Measurements from ENCODE around the gene SNTG2. TPM values are rescaled to one million over a fixed set of nuclear protein-coding genes. Genes with fewer than 3 reads are reported as not detected.

SNTG2 gene
- total RNA-seq, 4 donors from 2014 or later, result 0.99 to 3.9 (median 2.3) TPM

- Histone ChIP-seq H3K27me3 (peaks cover 3% of the 10 kb centered on the region), H3K36me3 (no peaks in the 10 kb centered on the region), H3K27ac (no peak overlapping the region), H3K4me3 (no peak overlapping the region), H3K9me3 (no peaks in the 10 kb centered on the region), H3K4me1 (no peaks in the 10 kb centered on the region)
- 87% methylated on average over 16 of the region's 16 CpGs for WGBS
- DNase-seq (ENCODE audit: low spot score in 2 of 2), result no peak
- no peak for TF ChIP-seq POLR2AphosphoS5 (IDR thresholded peaks at IDR 0.05)
- TF ChIP-seq EP300 (IDR thresholded peaks at IDR 0.05), result no peak
- TF ChIP-seq POLR2A (IDR thresholded peaks at IDR 0.05), result no peak
- TF ChIP-seq CTCF (IDR thresholded peaks at IDR 0.05), result no peak
These were observed 40.0 kb upstream of the SNTG2 start for GRCh38 chr2:910698-911097.

- TF ChIP-seq EP300 (IDR thresholded peaks at IDR 0.05), result no peak
- no peak for TF ChIP-seq POLR2A (IDR thresholded peaks at IDR 0.05)
- no peak for TF ChIP-seq POLR2AphosphoS5 (IDR thresholded peaks at IDR 0.05)
- TF ChIP-seq CTCF (IDR thresholded peaks at IDR 0.05), result no peak
- Histone ChIP-seq H3K9me3 (no peaks in the 10 kb centered on the region), H3K4me3 (no peak overlapping the region), H3K27me3 (peaks cover 2% of the 10 kb centered on the region), H3K4me1 (no peaks in the 10 kb centered on the region), H3K36me3 (no peaks in the 10 kb centered on the region), H3K27ac (no peak overlapping the region)
- WGBS, result 90% methylated on average over 14 of the region's 14 CpGs
- DNase-seq (ENCODE audit: low spot score in 2 of 2), result no peak
These were observed 34.7 kb upstream of the SNTG2 start for GRCh38 chr2:915979-916378.

- Histone ChIP-seq H3K27me3 (peaks cover 2% of the 10 kb centered on the region), H3K4me3 (no peak overlapping the region), H3K9me3 (no peaks in the 10 kb centered on the region), H3K4me1 (no peaks in the 10 kb centered on the region), H3K36me3 (no peaks in the 10 kb centered on the region), H3K27ac (no peak overlapping the region)
- DNase-seq (ENCODE audit: low spot score in 2 of 2), result no peak
- 89% methylated on average over 7 of the region's 7 CpGs for WGBS
- TF ChIP-seq EP300 (IDR thresholded peaks at IDR 0.05) (no peak), POLR2A (IDR thresholded peaks at IDR 0.05) (no peak), CTCF (IDR thresholded peaks at IDR 0.05) (no peak), POLR2AphosphoS5 (IDR thresholded peaks at IDR 0.05) (no peak)
These were observed 33.7 kb upstream of the SNTG2 start for GRCh38 chr2:916935-917334.

GRCh38 chr2:919672-920071, 31.0 kb upstream of the SNTG2 start:
- no peak overlapping the region for H3K4me3 ChIP-seq
- TF ChIP-seq POLR2AphosphoS5 (IDR thresholded peaks at IDR 0.05), result no peak
- H3K9me3 ChIP-seq, result no peaks in the 10 kb centered on the region
- no peaks in the 10 kb centered on the region for H3K36me3 ChIP-seq
- peaks cover 2% of the 10 kb centered on the region for H3K27me3 ChIP-seq
- H3K27ac ChIP-seq, result no peak overlapping the region
- DNase-seq (ENCODE audit: low spot score in 2 of 2), result no peak
- H3K4me1 ChIP-seq, result no peaks in the 10 kb centered on the region

GRCh38 chr2:920573-920972, 30.1 kb upstream of the SNTG2 start:
- Histone ChIP-seq H3K36me3 (no peaks in the 10 kb centered on the region), H3K4me3 (no peak overlapping the region), H3K27ac (no peak overlapping the region), H3K27me3 (peaks cover 2% of the 10 kb centered on the region), H3K4me1 (no peaks in the 10 kb centered on the region), H3K9me3 (no peaks in the 10 kb centered on the region)
- TF ChIP-seq POLR2AphosphoS5 (IDR thresholded peaks at IDR 0.05) (no peak), CTCF (IDR thresholded peaks at IDR 0.05) (no peak)
- 78% methylated on average over 11 of the region's 11 CpGs for WGBS
- peak in 1 of 2 donors; percentile 60 for DNase-seq (ENCODE audit: low spot score in 2 of 2)

- Histone ChIP-seq H3K27me3 (peaks cover 2% of the 10 kb centered on the region), H3K27ac (no peak overlapping the region), H3K36me3 (no peaks in the 10 kb centered on the region), H3K4me1 (no peaks in the 10 kb centered on the region), H3K4me3 (no peak overlapping the region), H3K9me3 (no peaks in the 10 kb centered on the region)
- DNase-seq (ENCODE audit: low spot score in 2 of 2), result no peak
- WGBS, result 93% methylated on average over 13 of the region's 13 CpGs
- TF ChIP-seq POLR2A (IDR thresholded peaks at IDR 0.05) (no peak), EP300 (IDR thresholded peaks at IDR 0.05) (no peak), CTCF (IDR thresholded peaks at IDR 0.05) (no peak), POLR2AphosphoS5 (IDR thresholded peaks at IDR 0.05) (no peak)
These were observed 29.6 kb upstream of the SNTG2 start for GRCh38 chr2:920999-921398.
